Fibroblast of villous mesenchyme (primary cell): ENCODE results near the gene BTBD9. TPM values are rescaled to one million over a fixed set of nuclear protein-coding genes. Genes with fewer than 3 reads are reported as not detected.

Experiments used
- DNase-seq: peaks from one replicate; pipeline ENCODE4 v3.0.0-alpha.2; 2010; ENCODE audit warnings: low read depth
- H3K4me3 ChIP-seq: 2 replicates; pipeline ENCODE4 v1.5.1; 2011; ENCODE audit warnings: low read depth, mild to moderate bottlenecking, low read length
- CTCF ChIP-seq: IDR thresholded peaks from 2 replicates; pipeline ENCODE4 v1.5.1; 2012; ENCODE audit warnings: low read depth, mild to moderate bottlenecking, low read length; ENCODE audit not compliant: insufficient read depth
- total RNA-seq: library from RNA; depleted of rRNA; stranded (reverse); fragments of >200 nt; gene quantifications from 2 replicates; pipeline ENCODE4 v1.2.3, GENCODE V29; 2012

Gene BTBD9
- total RNA-seq, 1 donor = 12.1 TPM

- DNase-seq = no peak
- no peak overlapping the region for H3K4me3 ChIP-seq
- no peak for TF ChIP-seq CTCF
Observed at GRCh38 chr6:38400101-38400500, 239.6 kb downstream of the BTBD9 start.

GRCh38 chr6:38396209-38396608 is 243.5 kb downstream of the BTBD9 start:
- TF ChIP-seq CTCF = no peak
- H3K4me3 ChIP-seq = no peak overlapping the region
- DNase-seq = no peak

- H3K4me3 ChIP-seq = no peak overlapping the region
Observed at GRCh38 chr6:38393986-38394385, 245.7 kb downstream of the BTBD9 start.

DNA sequence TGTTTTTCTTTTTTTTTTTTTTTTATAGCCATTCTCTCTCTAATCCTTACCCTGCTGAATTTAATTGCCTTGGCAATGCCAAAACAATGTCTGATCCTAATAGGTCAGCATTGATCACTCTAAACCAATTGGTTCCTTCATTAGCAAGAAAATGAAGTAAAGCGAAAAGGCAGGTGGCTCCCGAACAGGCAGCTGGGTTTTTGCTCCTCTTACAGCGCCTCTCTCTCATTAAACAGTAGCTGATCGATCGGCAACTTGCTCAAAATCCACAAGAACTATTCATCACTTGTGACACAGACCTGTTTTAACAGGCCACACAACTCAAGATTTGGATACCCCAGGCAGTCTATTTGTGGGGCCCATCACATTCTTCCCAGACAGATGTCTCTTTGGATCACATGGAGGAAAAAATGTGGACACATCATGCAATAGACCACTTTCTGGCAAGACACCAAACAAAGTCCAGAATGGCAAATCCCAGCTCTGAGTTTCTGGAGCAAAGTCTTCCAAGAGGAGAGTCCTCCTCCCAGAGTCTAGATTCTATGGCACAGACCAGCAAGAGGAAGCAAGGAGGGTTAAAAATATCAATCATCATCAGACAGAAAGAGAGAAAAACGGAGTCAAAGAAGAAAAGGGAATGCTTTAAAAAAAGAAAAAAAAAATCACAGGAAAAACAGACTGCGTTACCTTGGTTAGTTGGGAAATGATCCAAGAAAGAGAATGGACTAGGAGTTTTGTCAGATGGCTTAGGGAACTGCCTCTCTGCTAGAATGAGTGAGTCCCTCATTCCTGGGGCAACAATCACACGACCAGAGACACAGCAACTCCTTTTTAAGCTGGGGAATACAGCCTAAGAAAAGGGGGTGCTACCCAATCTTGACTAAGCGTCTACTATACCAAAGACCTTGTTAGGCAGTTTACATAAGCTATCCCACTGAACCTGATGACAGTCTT is 247.8 kb downstream of the BTBD9 start:
- DNase-seq = no peak
- no peak for TF ChIP-seq CTCF
- H3K4me3 ChIP-seq = no peak overlapping the region

More at GRCh38 chr6:38393986-38394385, 245.7 kb downstream of the BTBD9 start:
- no peak for DNase-seq
- no peak for TF ChIP-seq CTCF

- no peak for TF ChIP-seq CTCF
- H3K4me3 ChIP-seq = no peak overlapping the region
- no peak for DNase-seq
Observed at GRCh38 chr6:38391206-38391605, 248.5 kb downstream of the BTBD9 start.

DNA sequence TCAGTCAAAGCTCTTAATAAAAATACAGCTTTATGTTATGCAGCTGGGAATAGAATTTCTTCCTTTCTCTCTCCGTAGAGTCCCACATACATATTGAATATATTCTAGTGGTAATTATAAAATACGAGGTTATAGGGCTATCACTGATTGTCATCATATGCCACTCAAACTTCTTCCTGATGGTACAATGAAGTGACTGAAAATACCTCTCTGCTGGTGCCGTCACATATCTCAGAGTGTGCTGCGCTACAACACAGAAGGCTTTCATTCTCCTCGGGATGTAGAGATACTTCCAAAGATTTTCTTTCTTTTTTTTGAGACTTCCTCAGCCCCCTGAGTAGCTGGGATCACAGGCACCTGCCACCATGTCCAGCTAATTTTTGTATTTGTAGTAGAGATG is 249.9 kb downstream of the BTBD9 start:
- no peak for DNase-seq
- TF ChIP-seq CTCF = no peak
- H3K4me3 ChIP-seq = no peak overlapping the region
